ENCODE measurements around the gene LRFN2. TPM values are rescaled to one million over a fixed set of nuclear protein-coding genes. Genes with fewer than 3 reads are reported as not detected.
A peak's percentile ranks its signal among the peaks of the same experiment; 100 is the strongest.

LRFN2 gene
- total and polyA plus RNA-seq, 4 donors, result under 0.01 to 0.01 TPM; not detected in 2

GRCh38 chr6:40362859-40363258 lies 224.3 kb downstream of the LRFN2 start (continued):
- TF ChIP-seq, protein P1, sequence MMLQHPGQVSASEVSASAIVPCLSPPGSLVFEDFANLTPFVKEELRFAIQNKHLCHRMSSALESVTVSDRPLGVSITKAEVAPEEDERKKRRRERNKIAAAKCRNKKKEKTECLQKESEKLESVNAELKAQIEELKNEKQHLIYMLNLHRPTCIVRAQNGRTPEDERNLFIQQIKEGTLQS (IDR thresholded peaks at IDR 0.05), result no peak
- TF ChIP-seq NR2F2 (IDR thresholded peaks at IDR 0.05) (no peak), HNF4G (IDR thresholded peaks at IDR 0.05) (no peak), EGR1 (IDR thresholded peaks at IDR 0.05; ENCODE audit: low read depth in 2 of 2) (no peak), HNF4A (conservative IDR thresholded peaks at IDR 0.05) (no peak), RXRA (IDR thresholded peaks at IDR 0.05) (no peak), JUND (IDR thresholded peaks at IDR 0.05) (no peak)

DNA sequence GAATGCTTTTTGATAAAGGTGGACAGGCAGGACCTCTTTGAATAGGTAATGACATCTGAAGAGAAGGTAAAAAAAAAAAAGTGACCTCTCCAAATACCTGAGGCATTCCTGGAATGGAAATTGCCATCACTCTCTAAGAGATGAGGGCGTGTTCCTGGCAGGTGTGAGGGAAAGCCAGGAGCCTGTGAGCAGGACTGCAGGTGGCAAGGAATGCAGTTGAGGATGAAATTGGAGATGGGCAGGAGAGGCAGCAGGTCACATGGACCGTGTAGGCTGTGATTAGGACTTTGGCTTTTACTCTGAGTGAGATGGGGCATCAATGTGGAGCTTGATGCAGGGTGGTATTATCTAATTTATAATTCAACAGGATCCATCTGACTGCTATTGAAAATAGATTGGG lies 227.4 kb downstream of the LRFN2 start:
- DNase-seq (ENCODE audit: low spot score), result peak; percentile 12
- Histone ChIP-seq H3K9me3 (ENCODE audit: control insufficient read depth in 4 of 4, low read length in 3 of 4) (no peaks in the 10 kb centered on the region), H3K27me3 (ENCODE audit: control insufficient read depth in 4 of 4, insufficient read depth in 4 of 4, low read length in 3 of 4) (peaks cover 0 to 4% (median 0%) of the 10 kb centered on the region in 4 donors), H3K4me1 (ENCODE audit: control insufficient read depth in 4 of 4, insufficient read depth in 4 of 4, low read length in 3 of 4) (no peaks in the 10 kb centered on the region), H3K36me3 (ENCODE audit: control insufficient read depth in 4 of 4, insufficient read depth in 3 of 4, low read depth in 1 of 4, low read length in 3 of 4) (no peaks in the 10 kb centered on the region), H3K27ac (ENCODE audit: low read depth in 1 of 2, low read length in 2 of 2) (no peak overlapping the region), H3K4me3 (ENCODE audit: low read depth in 1 of 3, low read length in 3 of 3) (no peak overlapping the region), H3K9ac (ENCODE audit: low read depth in 1 of 2, low read length in 2 of 2) (no peak overlapping the region)
- no peak for TF ChIP-seq YY1 (IDR thresholded peaks at IDR 0.05)
- no peak for TF ChIP-seq EGR1 (IDR thresholded peaks at IDR 0.05; ENCODE audit: low read depth in 2 of 2)
- TF ChIP-seq NR2F2 (IDR thresholded peaks at IDR 0.05), result no peak
- no peak for TF ChIP-seq FOXA1 (IDR thresholded peaks at IDR 0.05)
- TF ChIP-seq REST (IDR thresholded peaks at IDR 0.05), result no peak
- TF ChIP-seq, protein P2, sequence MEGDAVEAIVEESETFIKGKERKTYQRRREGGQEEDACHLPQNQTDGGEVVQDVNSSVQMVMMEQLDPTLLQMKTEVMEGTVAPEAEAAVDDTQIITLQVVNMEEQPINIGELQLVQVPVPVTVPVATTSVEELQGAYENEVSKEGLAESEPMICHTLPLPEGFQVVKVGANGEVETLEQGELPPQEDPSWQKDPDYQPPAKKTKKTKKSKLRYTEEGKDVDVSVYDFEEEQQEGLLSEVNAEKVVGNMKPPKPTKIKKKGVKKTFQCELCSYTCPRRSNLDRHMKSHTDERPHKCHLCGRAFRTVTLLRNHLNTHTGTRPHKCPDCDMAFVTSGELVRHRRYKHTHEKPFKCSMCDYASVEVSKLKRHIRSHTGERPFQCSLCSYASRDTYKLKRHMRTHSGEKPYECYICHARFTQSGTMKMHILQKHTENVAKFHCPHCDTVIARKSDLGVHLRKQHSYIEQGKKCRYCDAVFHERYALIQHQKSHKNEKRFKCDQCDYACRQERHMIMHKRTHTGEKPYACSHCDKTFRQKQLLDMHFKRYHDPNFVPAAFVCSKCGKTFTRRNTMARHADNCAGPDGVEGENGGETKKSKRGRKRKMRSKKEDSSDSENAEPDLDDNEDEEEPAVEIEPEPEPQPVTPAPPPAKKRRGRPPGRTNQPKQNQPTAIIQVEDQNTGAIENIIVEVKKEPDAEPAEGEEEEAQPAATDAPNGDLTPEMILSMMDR (IDR thresholded peaks at IDR 0.05; ENCODE audit: low read depth, low read length, missing input control), result no peak
- TF ChIP-seq RAD21 (IDR thresholded peaks at IDR 0.05), result no peak
- TF ChIP-seq, protein P3, sequence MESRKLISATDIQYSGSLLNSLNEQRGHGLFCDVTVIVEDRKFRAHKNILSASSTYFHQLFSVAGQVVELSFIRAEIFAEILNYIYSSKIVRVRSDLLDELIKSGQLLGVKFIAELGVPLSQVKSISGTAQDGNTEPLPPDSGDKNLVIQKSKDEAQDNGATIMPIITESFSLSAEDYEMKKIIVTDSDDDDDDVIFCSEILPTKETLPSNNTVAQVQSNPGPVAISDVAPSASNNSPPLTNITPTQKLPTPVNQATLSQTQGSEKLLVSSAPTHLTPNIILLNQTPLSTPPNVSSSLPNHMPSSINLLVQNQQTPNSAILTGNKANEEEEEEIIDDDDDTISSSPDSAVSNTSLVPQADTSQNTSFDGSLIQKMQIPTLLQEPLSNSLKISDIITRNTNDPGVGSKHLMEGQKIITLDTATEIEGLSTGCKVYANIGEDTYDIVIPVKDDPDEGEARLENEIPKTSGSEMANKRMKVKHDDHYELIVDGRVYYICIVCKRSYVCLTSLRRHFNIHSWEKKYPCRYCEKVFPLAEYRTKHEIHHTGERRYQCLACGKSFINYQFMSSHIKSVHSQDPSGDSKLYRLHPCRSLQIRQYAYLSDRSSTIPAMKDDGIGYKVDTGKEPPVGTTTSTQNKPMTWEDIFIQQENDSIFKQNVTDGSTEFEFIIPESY (IDR thresholded peaks at IDR 0.05), result no peak
- TF ChIP-seq, protein P1 (IDR thresholded peaks at IDR 0.05), result no peak
- no peak for TF ChIP-seq SP1 (IDR thresholded peaks at IDR 0.05)
- no peak for TF ChIP-seq RXRA (IDR thresholded peaks at IDR 0.05)
- TF ChIP-seq, protein P4, sequence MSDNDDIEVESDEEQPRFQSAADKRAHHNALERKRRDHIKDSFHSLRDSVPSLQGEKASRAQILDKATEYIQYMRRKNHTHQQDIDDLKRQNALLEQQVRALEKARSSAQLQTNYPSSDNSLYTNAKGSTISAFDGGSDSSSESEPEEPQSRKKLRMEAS (IDR thresholded peaks at IDR 0.05), result no peak
- no peak for TF ChIP-seq FOXA2 (IDR thresholded peaks at IDR 0.05)
- no peak for TF ChIP-seq JUND (IDR thresholded peaks at IDR 0.05)
- no peak for TF ChIP-seq HNF4G (IDR thresholded peaks at IDR 0.05)
- TF ChIP-seq TAF1 (conservative IDR thresholded peaks at IDR 0.05), result no peak
- TF ChIP-seq GABPA (IDR thresholded peaks at IDR 0.05 in 1 of 2, conservative IDR thresholded peaks at IDR 0.05 in 1 of 2), result no peak
- no peak for TF ChIP-seq HNF4A (conservative IDR thresholded peaks at IDR 0.05)
- 50% methylated on average over 2 of the region's 2 CpGs for WGBS
